ENCODE results near the gene ARL3. TPM values are rescaled to one million over a fixed set of nuclear protein-coding genes. Genes with fewer than 3 reads are reported as not detected.

The ARL3 gene
- total RNA-seq, 4 donors from 2014 or later, result 11.0 to 17.7 (median 13.8) TPM

DNA sequence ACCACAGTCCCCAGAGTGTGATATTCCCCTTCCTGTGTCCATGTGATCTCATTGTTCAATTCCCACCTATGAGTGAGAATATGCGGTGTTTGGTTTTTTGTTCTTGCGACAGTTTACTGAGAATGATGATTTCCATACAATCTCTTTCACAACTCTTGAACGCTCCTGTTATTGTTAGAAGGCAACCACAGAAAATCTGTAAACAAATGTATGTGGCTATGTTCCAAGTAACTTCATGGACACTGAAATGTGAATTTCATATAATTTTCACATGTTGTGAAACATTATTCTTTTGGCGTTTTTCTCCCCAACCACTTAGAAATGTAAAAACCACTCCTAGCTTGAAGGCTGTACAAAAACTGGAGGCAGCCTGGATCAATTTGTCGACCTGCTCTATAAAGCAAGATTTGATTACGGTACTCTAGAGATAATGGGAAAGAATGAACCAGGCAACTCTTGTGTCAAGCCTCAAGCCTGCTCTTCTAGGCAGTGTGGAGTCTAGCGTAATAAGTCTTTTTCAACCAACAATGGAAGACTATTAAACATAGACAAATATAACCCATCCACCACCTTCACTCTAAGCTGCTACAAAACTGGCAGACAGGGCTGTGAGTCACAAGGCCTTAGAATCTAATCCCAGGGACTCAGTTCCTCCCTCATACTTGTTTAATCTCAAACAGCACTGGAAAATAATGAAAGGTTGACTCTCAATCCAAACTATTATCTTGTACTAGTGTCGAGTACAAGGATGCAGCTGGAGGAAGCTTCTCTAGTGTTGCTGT lies 22.7 kb downstream of the ARL3 start:
- WGBS, 2 donors, result 71 to 73% methylated on average over 8 of the region's 8 CpGs
- no peak for DNase-seq (ENCODE audit: low spot score in 2 of 2)
- Histone ChIP-seq H3K36me3 (peaks cover 0 to 77% (median 0%) of the 10 kb centered on the region in 3 donors), H3K4me3 (no peak overlapping the region), H3K9me3 (no peaks in the 10 kb centered on the region), H3K27ac (peak overlapping the region in 1 of 4 donors; percentile 36), H3K27me3 (no peaks in the 10 kb centered on the region), H3K4me1 (no peaks in the 10 kb centered on the region)
- TF ChIP-seq POLR2A (IDR thresholded peaks at IDR 0.05), result no peak
- TF ChIP-seq, protein P1, sequence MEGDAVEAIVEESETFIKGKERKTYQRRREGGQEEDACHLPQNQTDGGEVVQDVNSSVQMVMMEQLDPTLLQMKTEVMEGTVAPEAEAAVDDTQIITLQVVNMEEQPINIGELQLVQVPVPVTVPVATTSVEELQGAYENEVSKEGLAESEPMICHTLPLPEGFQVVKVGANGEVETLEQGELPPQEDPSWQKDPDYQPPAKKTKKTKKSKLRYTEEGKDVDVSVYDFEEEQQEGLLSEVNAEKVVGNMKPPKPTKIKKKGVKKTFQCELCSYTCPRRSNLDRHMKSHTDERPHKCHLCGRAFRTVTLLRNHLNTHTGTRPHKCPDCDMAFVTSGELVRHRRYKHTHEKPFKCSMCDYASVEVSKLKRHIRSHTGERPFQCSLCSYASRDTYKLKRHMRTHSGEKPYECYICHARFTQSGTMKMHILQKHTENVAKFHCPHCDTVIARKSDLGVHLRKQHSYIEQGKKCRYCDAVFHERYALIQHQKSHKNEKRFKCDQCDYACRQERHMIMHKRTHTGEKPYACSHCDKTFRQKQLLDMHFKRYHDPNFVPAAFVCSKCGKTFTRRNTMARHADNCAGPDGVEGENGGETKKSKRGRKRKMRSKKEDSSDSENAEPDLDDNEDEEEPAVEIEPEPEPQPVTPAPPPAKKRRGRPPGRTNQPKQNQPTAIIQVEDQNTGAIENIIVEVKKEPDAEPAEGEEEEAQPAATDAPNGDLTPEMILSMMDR (IDR thresholded peaks at IDR 0.05), result no peak
- no peak for TF ChIP-seq EP300 (IDR thresholded peaks at IDR 0.05)

DNA sequence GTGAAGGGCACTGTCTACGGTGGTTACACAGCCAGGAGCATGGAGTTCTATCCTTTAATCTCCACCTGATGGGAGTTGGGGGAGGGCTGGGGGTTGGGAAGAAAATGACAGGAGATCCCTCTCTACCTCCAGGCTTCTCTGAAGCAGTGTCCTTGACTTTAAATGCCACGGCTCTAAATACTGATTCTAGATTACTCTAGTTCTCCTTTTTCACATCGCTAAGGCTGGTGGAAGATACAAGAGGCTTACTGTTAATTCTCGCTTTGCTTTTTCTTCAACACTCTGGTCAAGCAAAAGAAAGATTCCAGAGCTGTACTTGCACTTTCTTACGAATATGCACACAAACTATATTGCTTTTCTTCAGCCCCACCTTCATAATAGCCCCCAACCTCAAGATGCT lies 30.5 kb downstream of the ARL3 start:
- no peaks in the 10 kb centered on the region for H3K27me3 ChIP-seq
- H3K9me3 ChIP-seq, result no peaks in the 10 kb centered on the region
- no peak overlapping the region for H3K27ac ChIP-seq
- H3K36me3 ChIP-seq, result peaks cover 0 to 68% (median 0%) of the 10 kb centered on the region in 3 donors
- H3K4me3 ChIP-seq, result no peak overlapping the region
- H3K4me1 ChIP-seq, result peaks cover 0 to 10% (median 7%) of the 10 kb centered on the region in 4 donors
- no peak for DNase-seq (ENCODE audit: low spot score in 2 of 2)
- 75 to 85% methylated on average over 5 of the region's 5 CpGs for WGBS, 2 donors
- TF ChIP-seq, protein P1 (IDR thresholded peaks at IDR 0.05), result no peak
- no peak for TF ChIP-seq EP300 (IDR thresholded peaks at IDR 0.05)
- TF ChIP-seq POLR2A (IDR thresholded peaks at IDR 0.05), result no peak

DNA sequence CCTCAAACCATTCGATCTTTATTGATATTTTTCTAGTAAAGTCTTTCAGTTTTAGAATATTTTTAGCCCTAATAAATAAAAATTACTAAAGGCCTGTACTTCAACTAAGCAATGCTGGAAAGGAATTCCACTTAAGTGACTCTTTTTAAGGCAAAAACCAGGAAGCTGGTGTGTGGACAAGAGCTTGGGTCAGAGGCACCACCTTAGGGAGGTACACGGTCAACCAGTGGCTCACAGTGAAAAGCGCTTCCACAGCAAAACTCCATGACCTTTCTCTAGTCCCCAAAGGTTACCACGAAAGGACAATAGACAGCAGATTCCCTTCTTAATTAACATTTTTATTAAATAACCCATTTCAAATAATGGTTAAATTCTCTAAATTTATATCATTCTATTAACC lies 31.2 kb downstream of the ARL3 start:
- 79 to 87% methylated on average over 4 of the region's 4 CpGs for WGBS, 2 donors
- peaks cover 0 to 60% (median 0%) of the 10 kb centered on the region in 3 donors for H3K36me3 ChIP-seq
- TF ChIP-seq EP300 (IDR thresholded peaks at IDR 0.05) (no peak), POLR2A (IDR thresholded peaks at IDR 0.05) (no peak)
- TF ChIP-seq, protein P1 (IDR thresholded peaks at IDR 0.05), result no peak
- H3K4me1 ChIP-seq, result peaks cover 0 to 17% (median 15%) of the 10 kb centered on the region in 4 donors
- H3K27me3 ChIP-seq, result no peaks in the 10 kb centered on the region
- H3K9me3 ChIP-seq, result no peaks in the 10 kb centered on the region
- H3K4me3 ChIP-seq, result no peak overlapping the region
- H3K27ac ChIP-seq, result no peak overlapping the region
- no peak for DNase-seq (ENCODE audit: low spot score in 2 of 2)

- no peaks in the 10 kb centered on the region for H3K9me3 ChIP-seq
- WGBS, 2 donors, result 93 to 96% methylated on average over 7 of the region's 7 CpGs
- TF ChIP-seq EP300 (IDR thresholded peaks at IDR 0.05) (no peak), POLR2A (IDR thresholded peaks at IDR 0.05) (no peak)
- TF ChIP-seq, protein P1 (IDR thresholded peaks at IDR 0.05), result no peak
- no peak for DNase-seq (ENCODE audit: low spot score in 2 of 2)
- H3K36me3 ChIP-seq, result peaks cover 0 to 55% (median 0%) of the 10 kb centered on the region in 3 donors
- no peak overlapping the region for H3K4me3 ChIP-seq
- peaks cover 0 to 23% (median 18%) of the 10 kb centered on the region in 4 donors for H3K4me1 ChIP-seq
- H3K27ac ChIP-seq, result no peak overlapping the region
- no peaks in the 10 kb centered on the region for H3K27me3 ChIP-seq
Measured at GRCh38 chr10:102682416-102682815, 31.8 kb downstream of the ARL3 start.

DNA sequence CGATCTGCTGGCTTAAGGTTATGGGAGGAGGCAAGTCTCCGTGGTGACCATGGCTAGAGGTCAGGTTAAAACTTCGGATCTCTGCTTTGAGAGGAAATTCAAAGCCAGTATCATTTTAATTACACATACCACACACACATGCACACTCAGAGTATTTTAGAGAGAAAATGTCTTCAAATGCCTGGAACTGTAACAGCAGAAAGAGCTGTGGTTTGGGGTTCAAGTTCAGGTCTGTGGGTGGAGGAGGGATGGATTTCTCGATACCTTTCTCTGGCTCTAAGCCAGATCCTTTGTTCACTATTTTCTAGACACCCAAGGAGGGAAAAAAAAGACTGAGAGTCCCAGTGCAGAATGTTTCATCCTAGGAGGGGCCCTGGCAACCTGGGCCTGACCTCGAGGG lies 32.5 kb downstream of the ARL3 start:
- peaks cover 6 to 30% (median 25%) of the 10 kb centered on the region in 4 donors for H3K4me1 ChIP-seq
- H3K27me3 ChIP-seq, result no peaks in the 10 kb centered on the region
- H3K4me3 ChIP-seq, result no peak overlapping the region
- H3K36me3 ChIP-seq, result peaks cover 0 to 48% (median 0%) of the 10 kb centered on the region in 3 donors
- 75 to 81% methylated on average over 5 of the region's 5 CpGs for WGBS, 2 donors
- H3K27ac ChIP-seq, result no peak overlapping the region
- TF ChIP-seq EP300 (IDR thresholded peaks at IDR 0.05), result no peak
- H3K9me3 ChIP-seq, result no peaks in the 10 kb centered on the region
- DNase-seq (ENCODE audit: low spot score in 2 of 2), result no peak
